Esophagus squamous epithelium (tissue), 5 donors: ENCODE data around the gene ZNF414. TPM values are rescaled to one million over a fixed set of nuclear protein-coding genes. Genes with fewer than 3 reads are reported as not detected.

ENCODE experiments used
- DNase-seq: peaks from one replicate; lab custom pipeline; 2025; lab: John Stamatoyannopoulos, UW
- H3K27ac ChIP-seq, 4 donors: fragments of 200-600 bp; sonication (generic); one replicate each; pipeline ENCODE4 v1.5.1; 2016 to 2019; ENCODE audit warnings: mild to moderate bottlenecking in 1 of 4
- H3K27me3 ChIP-seq, 4 donors: fragments of 200-600 bp; sonication (generic); 1 replicate in 3 of 4; 2 replicates in 1 of 4; pipeline versions ENCODE4 v1.5.1 to v1.6.0; 2017 to 2021; ENCODE audit warnings: antibody characterized with exemption in 1 of 4
- H3K36me3 ChIP-seq, 3 donors: fragments of 200-600 bp; sonication (generic); one replicate each; pipeline ENCODE4 v1.5.1; 2016 to 2019
- H3K4me1 ChIP-seq, 3 donors: fragments of 200-600 bp; sonication (generic); one replicate each; pipeline ENCODE4 v1.5.1; 2017 to 2019
- H3K4me3 ChIP-seq, 4 donors: fragments of 200-600 bp; sonication (generic); 1 replicate in 3 of 4; 2 replicates in 1 of 4; pipeline ENCODE4 v1.5.1; 2016 to 2019; ENCODE audit warnings: mild to moderate bottlenecking in 2 of 4, moderate library complexity in 1 of 4
- H3K9me3 ChIP-seq, 3 donors: fragments of 200-600 bp; sonication (generic); one replicate each; pipeline ENCODE4 v1.5.1; 2016 to 2019
- CTCF ChIP-seq, 6 experiments: fragments of 450-650 bp in 4 of 6; fragments of 200-600 bp in 2 of 6; sonication (generic) in 2 of 6; IDR thresholded peaks; one replicate each; pipeline ENCODE4 v1.5.1; 2016 to 2019; ENCODE audit warnings: antibody characterized with exemption in 6 of 6, mild to moderate bottlenecking in 4 of 6, moderate library complexity in 4 of 6
- POLR2A ChIP-seq, 4 donors: fragments of 450-650 bp; IDR thresholded peaks; one replicate each; pipeline ENCODE4 v1.6.1; 2017; ENCODE audit warnings: antibody characterized with exemption in 4 of 4, mild to moderate bottlenecking in 4 of 4, moderate library complexity in 3 of 4
- WGBS, 2 donors: methylation state at CpG; one replicate each; pipeline ENCODE4 v1.1.5; 2018; 5-methylcytosine and 5-hydroxymethylcytosine counted together
- intact Hi-C: fragments of 100-400 bp; cut with DNase I; formaldehyde crosslinking; loops from one replicate; pipeline ENCODE4 v1.15.0; 2022
- total RNA-seq, 4 donors: library from RNA; depleted of rRNA; stranded (reverse); fragments of >200 nt; gene quantifications; one replicate each; pipeline ENCODE4 v1.1.0, GENCODE V29; 2016
- donor health status: DM: yes; HTN: yes; CAD: no.

Gene ZNF414
- total RNA-seq, 4 donors from 2014 or later = 4.0 to 29.9 (median 19.4) TPM

GRCh38 chr19:8501516-8501915 is 12.5 kb downstream of the ZNF414 start:
- Histone ChIP-seq H3K27ac (no peak overlapping the region), H3K9me3 (no peaks in the 10 kb centered on the region), H3K4me1 (peaks cover 5 to 25% (median 12%) of the 10 kb centered on the region in 3 donors), H3K36me3 (no peaks in the 10 kb centered on the region), H3K27me3 (no peaks in the 10 kb centered on the region), H3K4me3 (no peak overlapping the region)
- WGBS, 2 donors = 53 to 100% methylated on average over 1 to 3 of the region's 6 CpGs
- no peak for DNase-seq
- intact Hi-C loops = no loop called here
- TF ChIP-seq POLR2A (IDR thresholded peaks at IDR 0.05) (no peak), CTCF (IDR thresholded peaks at IDR 0.05) (no peak)

DNA sequence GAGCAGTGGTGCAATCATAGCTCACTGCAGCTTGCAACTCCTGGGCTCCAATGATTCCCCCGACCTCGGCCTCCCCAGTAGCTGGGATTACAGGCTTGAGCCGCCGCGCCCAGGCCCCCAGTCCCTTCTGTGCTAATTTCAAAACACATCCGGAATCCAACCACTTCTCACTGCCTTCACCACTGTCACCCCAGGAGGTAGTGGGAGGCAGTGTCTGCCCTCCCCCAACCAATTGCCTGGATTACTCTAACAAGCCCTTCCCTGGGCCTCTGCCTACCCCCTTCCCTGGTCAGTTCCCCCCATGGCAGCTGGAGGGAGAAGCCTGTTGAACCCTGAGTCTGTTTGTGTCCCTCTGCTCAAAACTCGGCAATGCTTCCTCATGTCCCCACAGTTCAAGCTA is 13.8 kb downstream of the ZNF414 start:
- H3K36me3 ChIP-seq = no peaks in the 10 kb centered on the region
- no peaks in the 10 kb centered on the region for H3K27me3 ChIP-seq
- TF ChIP-seq POLR2A (IDR thresholded peaks at IDR 0.05) (no peak), CTCF (IDR thresholded peaks at IDR 0.05) (no peak)
- H3K9me3 ChIP-seq = no peaks in the 10 kb centered on the region
- peak overlapping the region in 1 of 4 donors; percentile 21 for H3K27ac ChIP-seq
- peaks cover 0 to 25% (median 9%) of the 10 kb centered on the region in 3 donors for H3K4me1 ChIP-seq
- DNase-seq = no peak
- H3K4me3 ChIP-seq = no peak overlapping the region
- intact Hi-C loops = no loop called here
- WGBS, 2 donors = 65 to 74% methylated on average over 4 to 7 of the region's 7 CpGs

DNA sequence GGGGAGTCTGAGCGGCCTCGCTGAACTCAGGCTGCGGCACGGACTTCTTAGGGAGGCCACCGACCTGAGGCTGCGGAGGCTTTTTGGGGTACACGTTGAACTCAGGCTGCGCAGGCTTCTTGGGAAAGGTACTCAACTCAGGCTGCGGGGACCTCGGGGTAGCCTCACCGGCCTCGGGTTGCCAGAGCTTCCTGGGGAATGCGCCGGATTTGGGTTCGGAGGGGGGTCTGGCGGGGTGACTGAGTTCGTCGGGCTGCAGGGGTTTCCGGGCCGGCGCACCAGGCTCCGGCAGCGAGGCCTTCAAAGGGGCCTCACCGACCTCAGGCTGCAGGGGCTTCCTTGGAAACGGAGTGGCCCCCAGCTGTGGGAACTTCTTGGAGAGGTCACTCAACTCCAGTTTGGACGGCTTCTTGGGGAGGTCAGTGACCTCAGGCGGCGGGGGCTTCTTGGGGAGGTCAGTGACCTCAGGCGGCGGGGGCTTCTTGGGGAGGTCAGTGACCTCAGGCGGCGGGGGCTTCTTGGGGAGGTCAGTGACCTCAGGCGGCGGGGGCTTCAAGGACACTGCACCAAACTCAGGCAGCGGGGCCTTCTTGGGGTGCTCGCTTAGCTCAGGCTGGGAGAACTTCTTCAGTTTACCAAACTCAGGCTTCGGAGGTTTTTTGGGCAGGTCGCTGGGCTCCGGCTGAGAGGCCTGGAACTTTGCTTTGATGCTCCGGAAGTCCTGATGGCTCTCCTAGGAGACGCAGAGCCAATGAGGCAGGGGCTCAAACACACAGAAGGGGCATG is 14.7 kb downstream of the ZNF414 start:
- DNase-seq = no peak
- no peaks in the 10 kb centered on the region for H3K36me3 ChIP-seq
- no peaks in the 10 kb centered on the region for H3K27me3 ChIP-seq
- 84 to 91% methylated on average over 12 to 22 of the region's 41 CpGs for WGBS, 2 donors
- intact Hi-C loops = no loop called here
- no peaks in the 10 kb centered on the region for H3K9me3 ChIP-seq
- peaks cover 5 to 26% (median 8%) of the 10 kb centered on the region in 3 donors for H3K4me1 ChIP-seq
- TF ChIP-seq POLR2A (IDR thresholded peaks at IDR 0.05) (no peak), CTCF (IDR thresholded peaks at IDR 0.05) (no peak)
- H3K27ac ChIP-seq = no peak overlapping the region
- no peak overlapping the region for H3K4me3 ChIP-seq

GRCh38 chr19:8498295-8498694 is 15.7 kb downstream of the ZNF414 start:
- Histone ChIP-seq H3K36me3 (no peaks in the 10 kb centered on the region), H3K4me1 (peaks cover 7 to 35% (median 8%) of the 10 kb centered on the region in 3 donors), H3K27ac (no peak overlapping the region), H3K27me3 (no peaks in the 10 kb centered on the region), H3K9me3 (no peaks in the 10 kb centered on the region), H3K4me3 (no peak overlapping the region)
- no peak for TF ChIP-seq POLR2A (IDR thresholded peaks at IDR 0.05)
- no peak for TF ChIP-seq CTCF (IDR thresholded peaks at IDR 0.05)
- no peak for DNase-seq
- intact Hi-C loops = no loop called here
- 100% methylated on average over 2 to 9 of the region's 22 CpGs for WGBS, 2 donors

DNA sequence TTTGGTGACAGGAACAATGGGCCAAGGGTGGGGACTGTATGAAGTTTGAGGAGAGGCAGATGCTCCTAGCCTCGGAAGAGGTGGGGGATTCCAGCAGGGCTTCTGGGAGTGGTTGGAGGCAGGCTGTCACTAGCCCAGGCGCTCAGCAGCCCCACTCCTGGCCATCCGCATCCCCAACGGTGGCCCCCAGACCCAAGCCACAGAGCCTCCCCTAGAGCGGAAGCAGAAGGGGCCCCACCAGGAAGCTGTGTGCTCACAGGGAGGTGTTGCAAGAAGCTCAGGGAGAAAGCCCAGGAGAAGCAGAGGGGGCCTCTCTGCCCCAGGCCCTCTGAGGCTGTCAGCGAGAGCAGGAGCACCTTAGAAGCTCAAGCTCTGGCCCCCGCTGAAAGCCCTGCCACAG is 19.8 kb downstream of the ZNF414 start:
- intact Hi-C loops = no loop called here

More for the DNA sequence above, 19.8 kb downstream of the ZNF414 start:
- Histone ChIP-seq H3K36me3 (peaks cover 0 to 9% (median 0%) of the 10 kb centered on the region in 3 donors), H3K9me3 (no peaks in the 10 kb centered on the region), H3K4me3 (no peak overlapping the region), H3K4me1 (peaks cover 7 to 68% (median 27%) of the 10 kb centered on the region in 3 donors), H3K27me3 (no peaks in the 10 kb centered on the region), H3K27ac (peak overlapping the region in 3 of 4 donors; percentile 18 to 75 (median 74))
- DNase-seq = no peak
- TF ChIP-seq CTCF (IDR thresholded peaks at IDR 0.05) = no peak
- TF ChIP-seq POLR2A (IDR thresholded peaks at IDR 0.05) = no peak
- WGBS, 2 donors = 9 to 41% methylated on average over 3 to 4 of the region's 7 CpGs
